ENCODE measurements around the gene DCBLD2.

DNA sequence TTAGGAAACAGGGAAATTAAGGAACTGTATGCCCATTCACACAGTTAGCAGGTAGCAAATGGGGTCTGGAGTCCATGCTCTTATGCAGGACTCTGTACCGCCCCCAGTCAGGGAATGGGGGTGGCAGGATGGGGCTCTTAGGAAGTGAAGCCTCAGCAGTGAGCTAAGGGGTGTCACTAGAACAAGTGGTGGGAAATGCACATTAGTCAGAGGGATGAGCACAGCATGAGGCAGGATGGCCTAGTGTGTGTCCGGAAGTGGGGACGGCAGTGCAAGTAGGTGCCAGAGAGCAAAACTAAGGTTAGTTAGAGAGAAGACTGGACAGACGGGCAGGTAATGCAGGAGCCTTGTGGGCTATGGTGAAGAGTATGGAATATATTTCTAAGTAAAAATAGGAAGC, 77.7 kb downstream of the DCBLD2 start:
- TF ChIP-seq, protein P1, sequence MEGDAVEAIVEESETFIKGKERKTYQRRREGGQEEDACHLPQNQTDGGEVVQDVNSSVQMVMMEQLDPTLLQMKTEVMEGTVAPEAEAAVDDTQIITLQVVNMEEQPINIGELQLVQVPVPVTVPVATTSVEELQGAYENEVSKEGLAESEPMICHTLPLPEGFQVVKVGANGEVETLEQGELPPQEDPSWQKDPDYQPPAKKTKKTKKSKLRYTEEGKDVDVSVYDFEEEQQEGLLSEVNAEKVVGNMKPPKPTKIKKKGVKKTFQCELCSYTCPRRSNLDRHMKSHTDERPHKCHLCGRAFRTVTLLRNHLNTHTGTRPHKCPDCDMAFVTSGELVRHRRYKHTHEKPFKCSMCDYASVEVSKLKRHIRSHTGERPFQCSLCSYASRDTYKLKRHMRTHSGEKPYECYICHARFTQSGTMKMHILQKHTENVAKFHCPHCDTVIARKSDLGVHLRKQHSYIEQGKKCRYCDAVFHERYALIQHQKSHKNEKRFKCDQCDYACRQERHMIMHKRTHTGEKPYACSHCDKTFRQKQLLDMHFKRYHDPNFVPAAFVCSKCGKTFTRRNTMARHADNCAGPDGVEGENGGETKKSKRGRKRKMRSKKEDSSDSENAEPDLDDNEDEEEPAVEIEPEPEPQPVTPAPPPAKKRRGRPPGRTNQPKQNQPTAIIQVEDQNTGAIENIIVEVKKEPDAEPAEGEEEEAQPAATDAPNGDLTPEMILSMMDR (IDR thresholded peaks at IDR 0.05) = no peak
- TF ChIP-seq POLR2AphosphoS5 (IDR thresholded peaks at IDR 0.05) = no peak

Data from suprapubic skin (tissue), 3 donors.